Activated naive CD4-positive, alpha-beta T cell treated with anti-CD3 and anti-CD28 coated beads for 36 hours (primary cell): Measurements from ENCODE around the gene SFMBT2. TPM values are rescaled to one million over a fixed set of nuclear protein-coding genes. Genes with fewer than 3 reads are reported as not detected.

Experiments used
- CTCF ChIA-PET: fragments of 350-600 bp; sonication (Branson Sonifier 250); formaldehyde crosslinking; loops from one replicate; lab custom pipeline; 2021; ENCODE audit warnings: antibody characterized with exemption; lab: Charles Lee
- DNase-seq: peaks from one replicate; pipeline ENCODE4 v3.0.0-alpha.2; 2020
- H3K27ac Mint-ChIP-seq: one replicate; pipeline ENCODE4 v1.8.0; 2021; ENCODE audit warnings: mild to moderate bottlenecking, mixed read lengths
- H3K27me3 Mint-ChIP-seq: one replicate; pipeline ENCODE4 v1.8.0; 2021; ENCODE audit warnings: low read depth, mixed read lengths
- H3K36me3 Mint-ChIP-seq: one replicate; pipeline ENCODE4 v1.8.0; 2021; ENCODE audit warnings: low read depth, mixed read lengths
- H3K4me1 Mint-ChIP-seq: one replicate; pipeline ENCODE4 v1.8.0; 2021; ENCODE audit warnings: low read depth, mixed read lengths
- H3K4me3 Mint-ChIP-seq: one replicate; pipeline ENCODE4 v1.8.0; 2021; ENCODE audit warnings: mild to moderate bottlenecking, moderate library complexity, mixed read lengths
- H3K9me3 Mint-ChIP-seq: one replicate; pipeline ENCODE4 v1.8.0; 2021; ENCODE audit warnings: mixed read lengths
- intact Hi-C: fragments of 100-400 bp; cut with micrococcal nuclease; formaldehyde crosslinking; loops from one replicate; pipeline ENCODE4 v1.15.1; 2023
- total RNA-seq, 2 experiments: library from RNA; stranded (reverse); gene quantifications; one replicate each; pipeline ENCODE4 v1.2.3, GENCODE V29; 2021

Gene SFMBT2
- total RNA-seq, 2 experiments from 2014 or later: 20.0 to 21.5 TPM

DNA sequence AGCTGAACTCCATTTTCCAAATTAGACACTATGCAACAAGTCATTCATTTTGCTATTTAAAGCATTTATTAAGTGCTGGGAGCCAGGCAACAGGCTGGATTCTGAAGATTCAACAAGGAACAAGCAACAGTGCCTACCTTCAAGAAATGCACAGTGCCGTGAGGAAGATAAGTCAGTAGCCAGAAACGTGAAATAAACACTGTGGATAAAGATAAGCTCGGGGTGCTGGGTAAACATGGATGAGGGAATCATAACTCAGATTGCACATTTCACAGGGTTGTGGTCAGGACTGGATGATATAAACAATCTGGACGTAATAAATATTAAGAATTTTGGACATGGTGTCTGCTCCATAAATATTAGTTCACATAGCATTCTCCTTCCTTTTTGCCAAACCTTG lies 259.3 kb downstream of the SFMBT2 start:
- Mint-ChIP-seq H3K9me3 (no peaks in the 10 kb centered on the region), H3K4me1 (no peaks in the 10 kb centered on the region), H3K27ac (no peak overlapping the region), H3K36me3 (no peaks in the 10 kb centered on the region), H3K27me3 (peaks cover 5% of the 10 kb centered on the region), H3K4me3 (no peak overlapping the region)
- intact Hi-C loops: no loop called here
- DNase-seq: no peak
- CTCF ChIA-PET: no interaction called here

DNA sequence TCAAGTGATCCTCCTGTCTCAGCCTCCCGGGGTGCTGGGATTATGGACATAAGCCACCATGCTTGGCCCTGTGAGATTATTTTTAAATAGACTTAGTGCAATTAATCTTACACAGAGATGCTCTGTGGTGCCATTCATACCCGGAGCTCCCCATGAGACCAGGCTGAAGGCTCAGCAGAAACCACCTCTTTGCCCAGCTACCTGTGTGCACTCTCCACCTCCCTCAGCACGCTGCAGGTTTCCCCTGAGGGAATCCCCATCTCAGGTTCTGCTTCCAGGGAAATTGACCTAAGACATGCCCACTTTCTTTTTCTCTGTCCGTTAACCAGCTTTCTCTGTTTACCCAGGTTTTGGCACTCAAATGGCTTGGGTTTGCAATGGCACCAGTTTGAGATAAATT lies 260.5 kb downstream of the SFMBT2 start:
- no peaks in the 10 kb centered on the region for H3K4me1 Mint-ChIP-seq
- no peaks in the 10 kb centered on the region for H3K36me3 Mint-ChIP-seq
- DNase-seq: no peak
- H3K9me3 Mint-ChIP-seq: no peaks in the 10 kb centered on the region
- CTCF ChIA-PET: no interaction called here
- no peak overlapping the region for H3K4me3 Mint-ChIP-seq
- intact Hi-C loops: no loop called here
- H3K27me3 Mint-ChIP-seq: peaks cover 5% of the 10 kb centered on the region
- H3K27ac Mint-ChIP-seq: no peak overlapping the region

DNA sequence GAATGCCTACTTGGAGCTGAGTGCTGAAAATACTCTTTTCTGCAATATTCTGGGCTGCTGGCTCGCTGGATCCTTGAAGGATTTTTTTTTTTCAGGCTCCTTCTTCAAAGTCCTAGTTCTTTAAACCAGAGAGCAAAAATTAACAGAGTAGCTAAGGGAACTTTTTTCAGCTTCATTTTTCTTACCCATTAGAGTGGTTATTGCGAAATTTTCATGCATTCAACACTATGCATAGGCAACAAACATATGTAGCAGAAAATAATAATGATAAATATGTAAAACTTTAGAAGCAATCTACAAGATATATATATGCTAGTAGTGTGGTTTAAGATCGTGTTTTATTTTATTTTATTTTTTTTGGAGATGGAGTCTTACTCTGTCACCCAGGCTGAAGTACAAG lies 264.6 kb downstream of the SFMBT2 start:
- Mint-ChIP-seq H3K9me3 (no peaks in the 10 kb centered on the region), H3K4me1 (no peaks in the 10 kb centered on the region), H3K27ac (no peak overlapping the region), H3K27me3 (peaks cover 5% of the 10 kb centered on the region), H3K36me3 (no peaks in the 10 kb centered on the region), H3K4me3 (no peak overlapping the region)
- no peak for DNase-seq
- intact Hi-C loops: no loop called here
- CTCF ChIA-PET: interaction anchor here (1.2 kb wide), 1 partner anchor 252 kb away, joined by 3 read pairs; no protein-coding TSS in a partner anchor

DNA sequence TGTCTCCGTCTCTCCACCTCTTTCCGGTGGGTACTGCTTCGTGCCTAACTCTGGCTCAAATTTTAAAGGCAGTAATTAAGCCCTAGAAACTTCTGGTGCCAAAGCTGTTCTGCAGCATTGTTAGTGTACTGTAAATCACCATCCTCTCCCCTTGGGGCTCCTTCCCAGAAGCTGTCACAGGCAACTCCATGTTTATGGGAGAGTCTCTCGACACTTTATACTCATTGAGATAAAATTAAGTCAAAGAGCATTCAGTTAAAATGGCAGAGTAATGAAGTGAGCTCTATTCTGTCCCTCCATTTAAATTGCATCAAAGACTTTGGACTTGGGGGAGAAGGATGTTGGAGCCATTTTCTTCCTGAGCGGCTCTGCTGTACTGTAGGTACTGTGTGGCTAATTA lies 274.8 kb downstream of the SFMBT2 start:
- no peak overlapping the region for H3K27ac Mint-ChIP-seq
- H3K4me3 Mint-ChIP-seq: no peak overlapping the region
- no peaks in the 10 kb centered on the region for H3K36me3 Mint-ChIP-seq
- DNase-seq: no peak
- H3K4me1 Mint-ChIP-seq: peaks cover 7% of the 10 kb centered on the region
- intact Hi-C loops: no loop called here
- no peaks in the 10 kb centered on the region for H3K27me3 Mint-ChIP-seq
- H3K9me3 Mint-ChIP-seq: no peaks in the 10 kb centered on the region
- CTCF ChIA-PET: interaction anchor here (1.5 kb wide), 1 partner anchor 15 kb away, joined by 5 read pairs; no protein-coding TSS in a partner anchor

DNA sequence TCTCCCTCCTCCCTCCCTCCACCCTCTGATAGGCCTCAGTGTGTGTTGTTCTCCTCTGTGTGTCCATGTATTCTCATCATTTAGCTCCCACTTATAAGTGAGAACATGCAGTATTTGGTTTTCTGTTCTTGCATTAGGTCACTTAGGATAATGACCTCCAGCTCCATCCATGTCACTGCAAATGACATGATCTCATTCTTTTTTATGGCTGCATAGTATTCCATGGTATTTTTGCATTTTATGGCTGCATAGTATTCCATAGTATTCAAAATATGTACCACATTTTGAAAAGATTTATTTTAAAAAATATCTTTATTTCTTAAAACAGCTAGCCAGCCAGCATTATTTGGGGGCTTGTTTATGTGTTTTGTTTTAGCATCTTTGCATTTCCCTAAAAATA lies 275.6 kb downstream of the SFMBT2 start:
- CTCF ChIA-PET: interaction anchor here (1.1 to 1.5 kb wide), 3 partner anchors 14 to 215 kb away, joined by 3 to 6 read pairs (median 4); no protein-coding TSS in a partner anchor
- Mint-ChIP-seq H3K9me3 (no peaks in the 10 kb centered on the region), H3K36me3 (no peaks in the 10 kb centered on the region), H3K4me1 (peaks cover 7% of the 10 kb centered on the region), H3K27me3 (no peaks in the 10 kb centered on the region), H3K4me3 (no peak overlapping the region), H3K27ac (no peak overlapping the region)
- DNase-seq: no peak
- intact Hi-C loops: no loop called here

DNA sequence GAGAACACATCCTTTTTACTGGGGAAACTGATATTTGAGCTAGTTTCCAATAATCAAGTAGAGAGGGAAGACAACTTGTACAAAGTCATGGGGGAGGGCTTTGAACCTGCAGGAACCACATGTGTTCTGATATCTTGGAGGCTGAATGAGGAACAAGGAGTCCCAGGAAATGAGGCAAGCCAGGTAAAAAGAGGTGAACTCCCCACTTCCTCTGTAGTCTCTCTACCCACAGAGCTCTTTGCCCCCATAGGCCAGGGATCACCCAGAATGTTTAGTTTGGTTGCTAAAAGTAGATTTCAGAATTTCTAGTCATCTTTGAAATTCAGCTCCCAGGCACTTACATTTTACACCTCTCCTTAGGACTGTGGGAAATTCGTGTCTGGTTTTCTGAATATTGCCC lies 276.4 kb downstream of the SFMBT2 start:
- Mint-ChIP-seq H3K27me3 (no peaks in the 10 kb centered on the region), H3K9me3 (no peaks in the 10 kb centered on the region), H3K4me3 (no peak overlapping the region), H3K4me1 (peaks cover 7% of the 10 kb centered on the region), H3K36me3 (no peaks in the 10 kb centered on the region), H3K27ac (no peak overlapping the region)
- no peak for DNase-seq
- CTCF ChIA-PET: interaction anchor here (1.1 to 1.5 kb wide), 3 partner anchors 14 to 214 kb away, joined by 3 to 6 read pairs (median 4); no protein-coding TSS in a partner anchor
- intact Hi-C loops: no loop called here

DNA sequence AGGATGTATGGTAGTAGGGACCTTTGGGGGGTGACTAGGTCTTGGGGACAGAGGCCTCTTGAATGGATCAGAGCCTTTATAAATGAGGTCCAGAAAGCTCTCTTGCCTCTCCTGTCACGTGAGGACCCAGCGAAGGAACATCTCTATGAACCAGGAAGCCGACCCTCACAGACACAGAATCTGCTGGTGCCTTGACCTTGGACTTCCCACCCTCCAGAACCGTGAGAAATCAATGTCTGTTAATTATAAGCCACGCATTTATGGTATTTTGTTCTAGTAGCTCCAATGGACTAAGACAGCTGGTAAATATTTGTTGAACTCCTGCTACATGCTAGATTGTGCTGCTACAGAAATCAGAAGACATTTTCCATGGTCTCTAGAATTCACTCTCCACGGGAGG lies 276.9 kb downstream of the SFMBT2 start:
- H3K27me3 Mint-ChIP-seq: no peaks in the 10 kb centered on the region
- H3K27ac Mint-ChIP-seq: no peak overlapping the region
- H3K9me3 Mint-ChIP-seq: no peaks in the 10 kb centered on the region
- CTCF ChIA-PET: interaction anchor here (1.4 to 1.5 kb wide), 2 partner anchors 22 to 214 kb away, joined by 3 to 6 read pairs; no protein-coding TSS in a partner anchor
- intact Hi-C loops: no loop called here
- no peaks in the 10 kb centered on the region for H3K36me3 Mint-ChIP-seq
- H3K4me1 Mint-ChIP-seq: peaks cover 7% of the 10 kb centered on the region
- no peak for DNase-seq
- no peak overlapping the region for H3K4me3 Mint-ChIP-seq

DNA sequence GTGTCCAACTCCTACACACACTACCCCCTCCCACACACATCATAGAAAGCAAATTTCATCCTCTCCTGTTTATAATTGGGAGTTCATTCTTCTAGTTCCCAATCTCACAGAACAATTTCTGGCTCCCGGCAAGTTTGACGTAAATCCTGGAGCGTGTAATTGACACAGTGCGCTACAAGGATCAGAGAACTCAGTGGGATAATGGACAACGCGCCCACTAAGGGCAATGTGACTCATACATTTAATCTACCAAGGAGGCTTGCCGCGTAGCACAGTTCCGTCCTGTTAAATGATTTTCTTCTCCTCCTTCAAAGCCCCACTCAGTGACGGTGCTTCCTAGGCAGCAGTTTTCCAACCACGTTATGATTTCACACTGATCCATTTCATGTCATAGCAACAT lies 277.6 kb downstream of the SFMBT2 start:
- Mint-ChIP-seq H3K27me3 (no peaks in the 10 kb centered on the region), H3K9me3 (no peaks in the 10 kb centered on the region), H3K4me3 (no peak overlapping the region), H3K36me3 (no peaks in the 10 kb centered on the region), H3K27ac (no peak overlapping the region), H3K4me1 (peaks cover 7% of the 10 kb centered on the region)
- intact Hi-C loops: no loop called here
- no peak for DNase-seq
- CTCF ChIA-PET: interaction anchor here (0.7 to 2.6 kb wide), 2 partner anchors 10 to 12 kb away, joined by 3 to 15 read pairs; no protein-coding TSS in a partner anchor

DNA sequence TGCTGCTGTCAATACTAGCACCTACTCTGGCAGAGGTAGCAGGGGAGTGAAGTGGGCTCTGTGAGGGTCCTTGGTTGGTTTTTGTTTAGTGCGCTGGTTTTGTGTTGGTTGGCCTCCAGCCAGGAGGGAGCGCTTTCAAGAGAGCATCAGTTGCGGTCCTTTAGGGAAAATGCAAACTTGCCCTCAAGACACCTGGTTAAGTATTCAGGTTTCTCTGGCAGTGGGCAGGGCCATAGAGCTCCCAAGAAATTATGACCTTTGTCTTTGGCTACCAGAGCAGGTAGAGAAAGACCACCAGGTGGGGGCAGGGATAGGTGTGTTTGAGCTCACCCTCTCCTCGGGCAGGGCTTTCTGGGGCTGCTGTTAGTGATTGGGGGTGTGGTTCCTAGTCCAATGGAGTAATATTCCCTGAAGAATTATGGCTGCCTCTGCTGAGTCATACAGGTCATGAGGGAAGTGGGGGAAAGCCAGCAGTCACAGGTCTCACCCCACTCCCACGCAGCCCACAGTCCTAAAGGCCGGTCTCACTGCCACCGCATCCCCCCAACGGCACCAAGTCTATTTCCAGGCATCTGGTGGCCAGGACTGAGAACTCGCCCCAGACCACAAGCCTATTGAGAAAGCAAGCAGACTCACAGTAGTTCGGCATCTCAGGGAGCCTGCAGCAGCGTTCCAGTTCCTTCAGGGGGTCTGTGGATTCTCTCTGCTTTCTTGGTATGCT lies 280.5 kb downstream of the SFMBT2 start:
- CTCF ChIA-PET: interaction anchor here (1.0 to 2.6 kb wide), 2 partner anchors 9 kb away, joined by 5 to 15 read pairs; no protein-coding TSS in a partner anchor
- H3K36me3 Mint-ChIP-seq: no peaks in the 10 kb centered on the region
- no peak for DNase-seq
- intact Hi-C loops: no loop called here
- H3K27ac Mint-ChIP-seq: no peak overlapping the region
- H3K4me1 Mint-ChIP-seq: peaks cover 7% of the 10 kb centered on the region
- H3K27me3 Mint-ChIP-seq: no peaks in the 10 kb centered on the region
- H3K4me3 Mint-ChIP-seq: no peak overlapping the region
- no peaks in the 10 kb centered on the region for H3K9me3 Mint-ChIP-seq

DNA sequence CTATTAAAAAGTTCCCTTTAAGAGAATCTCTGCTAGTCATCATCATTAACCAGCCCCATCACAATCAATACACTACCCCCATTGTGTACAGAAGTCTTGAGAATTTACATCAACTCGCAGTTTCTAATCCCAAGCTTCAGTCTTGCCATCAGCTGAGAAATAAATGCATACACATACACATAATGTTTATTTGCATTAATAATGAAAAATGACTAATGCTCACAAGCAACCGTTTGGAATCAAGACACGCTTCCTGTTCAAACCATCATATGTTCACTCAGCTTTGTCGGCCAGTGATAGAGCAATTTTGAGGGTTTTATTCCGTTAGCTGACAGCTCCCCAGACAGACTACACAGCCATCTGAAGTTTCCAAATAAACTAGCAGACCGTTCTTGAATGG lies 287.1 kb downstream of the SFMBT2 start:
- H3K36me3 Mint-ChIP-seq: no peaks in the 10 kb centered on the region
- H3K27me3 Mint-ChIP-seq: no peaks in the 10 kb centered on the region
- H3K9me3 Mint-ChIP-seq: no peaks in the 10 kb centered on the region
- intact Hi-C loops: loop anchor here (5.0 kb wide), 2 partner anchors 114 to 564 kb away; no protein-coding TSS in a partner anchor
- CTCF ChIA-PET: interaction anchor here (0.9 to 1.5 kb wide), 2 partner anchors 9 to 293 kb away, joined by 3 read pairs; no protein-coding TSS in a partner anchor
- H3K4me3 Mint-ChIP-seq: no peak overlapping the region
- peaks cover 5% of the 10 kb centered on the region for H3K4me1 Mint-ChIP-seq
- no peak overlapping the region for H3K27ac Mint-ChIP-seq
- DNase-seq: no peak

DNA sequence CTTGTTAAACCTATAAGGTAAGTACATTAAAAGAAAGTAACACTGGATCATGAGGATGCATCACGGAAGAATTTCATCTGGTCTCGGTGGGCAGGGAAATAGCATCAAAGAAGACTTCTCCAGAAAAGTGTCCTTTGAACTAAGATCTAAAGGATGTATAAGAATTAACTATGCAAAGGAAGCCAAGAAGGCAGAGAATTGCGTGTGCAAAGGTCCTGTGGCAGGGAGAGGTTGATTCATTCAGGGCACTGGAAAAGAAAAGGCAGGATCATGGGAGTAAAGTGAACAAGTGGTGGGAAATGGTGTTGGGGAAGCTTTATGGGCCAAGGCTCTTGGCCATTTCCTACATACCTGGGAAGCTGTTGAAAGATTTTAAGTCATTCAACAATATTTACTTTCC lies 288.3 kb downstream of the SFMBT2 start:
- no peaks in the 10 kb centered on the region for H3K36me3 Mint-ChIP-seq
- H3K9me3 Mint-ChIP-seq: no peaks in the 10 kb centered on the region
- no peak overlapping the region for H3K4me3 Mint-ChIP-seq
- no peak for DNase-seq
- intact Hi-C loops: loop anchor here (5.0 kb wide), 2 partner anchors 115 to 565 kb away; no protein-coding TSS in a partner anchor
- H3K27me3 Mint-ChIP-seq: no peaks in the 10 kb centered on the region
- peaks cover 5% of the 10 kb centered on the region for H3K4me1 Mint-ChIP-seq
- CTCF ChIA-PET: interaction anchor here (0.8 to 2.8 kb wide), 6 partner anchors 9 to 298 kb away, joined by 3 to 21 read pairs (median 8); no protein-coding TSS in a partner anchor
- no peak overlapping the region for H3K27ac Mint-ChIP-seq

DNA sequence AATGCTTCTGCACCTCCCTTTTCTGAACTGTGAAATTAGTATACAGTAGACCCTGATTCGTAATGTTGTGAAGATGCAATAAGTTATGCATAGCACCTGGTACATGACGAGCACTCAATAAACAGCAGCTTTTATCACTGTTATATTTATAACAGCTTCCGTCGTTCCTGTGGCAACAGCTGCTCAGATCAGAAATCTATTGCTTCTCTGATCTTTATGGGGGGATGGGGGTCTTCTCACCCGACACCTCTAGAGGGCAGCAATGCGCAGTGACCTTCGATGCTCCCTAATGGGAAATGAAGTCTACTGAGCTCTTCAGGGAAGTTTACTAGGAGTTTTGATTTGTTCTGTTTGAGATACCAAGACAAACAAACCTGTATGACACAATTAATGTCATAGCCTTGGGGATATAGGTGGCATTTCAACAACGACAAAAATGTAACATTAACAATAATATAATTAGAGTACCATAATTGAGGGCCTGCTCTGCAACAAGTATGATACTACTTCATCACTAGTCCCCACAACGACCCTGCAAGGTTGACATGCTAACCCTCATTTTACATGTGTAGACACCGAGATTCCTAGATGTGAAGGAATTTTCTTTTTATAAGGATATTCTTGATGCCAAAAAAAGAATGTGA lies 289.6 kb downstream of the SFMBT2 start:
- no peak overlapping the region for H3K27ac Mint-ChIP-seq
- H3K4me3 Mint-ChIP-seq: no peak overlapping the region
- no peaks in the 10 kb centered on the region for H3K36me3 Mint-ChIP-seq
- H3K27me3 Mint-ChIP-seq: no peaks in the 10 kb centered on the region
- intact Hi-C loops: loop anchor here (1.0 to 5.0 kb wide), 6 partner anchors 116 to 566 kb away; no protein-coding TSS in a partner anchor
- DNase-seq: peak; percentile 86
- peaks cover 5% of the 10 kb centered on the region for H3K4me1 Mint-ChIP-seq
- CTCF ChIA-PET: interaction anchor here (0.6 to 2.8 kb wide), 28 partner anchors 9 to 404 kb away, joined by 3 to 21 read pairs (median 4); partner anchors contain the start of gene SFMBT2
- no peaks in the 10 kb centered on the region for H3K9me3 Mint-ChIP-seq
